HG03439 (cell line): ENCODE measurements around the gene TSN.

Source experiments
- ATAC-seq: cut with Tn5 transposase; IDR thresholded peaks from one replicate; pipeline ENCODE4 v1.9.1; 2021; ENCODE audit warnings: mild to moderate bottlenecking, moderate library complexity; ENCODE audit not compliant: unreplicated experiment

Gene TSN

GRCh38 chr2:121741450-121741849, 14.0 kb upstream of the TSN start:
- no peak for ATAC-seq

GRCh38 chr2:121746071-121746578, 9.3 kb upstream of the TSN start:
- ATAC-seq = no peak

- ATAC-seq = no peak
These were observed 7.2 kb upstream of the TSN start for GRCh38 chr2:121748202-121748601.

- no peak for ATAC-seq
These were observed 607 bp upstream of the TSN start for GRCh38 chr2:121754851-121755236.

GRCh38 chr2:121764681-121765228, 9.3 kb downstream of the TSN start:
- ATAC-seq = no peak

- ATAC-seq = no peak
These were observed 11.2 kb downstream of the TSN start for GRCh38 chr2:121766624-121767023.

GRCh38 chr2:121768143-121768755, 12.8 kb downstream of the TSN start:
- ATAC-seq = no peak

- ATAC-seq = no peak
These were observed 16.7 kb downstream of the TSN start for GRCh38 chr2:121771976-121772742.

- no peak for ATAC-seq
These were observed 18.8 kb downstream of the TSN start for GRCh38 chr2:121774235-121774634.

GRCh38 chr2:121776361-121776760, 20.9 kb downstream of the TSN start:
- ATAC-seq = no peak

- ATAC-seq = no peak
These were observed 21.6 kb downstream of the TSN start for GRCh38 chr2:121776885-121777698.

GRCh38 chr2:121777699-121778058, 22.2 kb downstream of the TSN start:
- ATAC-seq = no peak

GRCh38 chr2:121778741-121779487, 23.5 kb downstream of the TSN start:
- no peak for ATAC-seq

- ATAC-seq = no peak
These were observed 27.7 kb downstream of the TSN start for GRCh38 chr2:121783180-121783579.

GRCh38 chr2:121788685-121789084, 33.2 kb downstream of the TSN start:
- ATAC-seq = no peak

GRCh38 chr2:121790276-121790956, 35.0 kb downstream of the TSN start:
- no peak for ATAC-seq

GRCh38 chr2:121791290-121791689, 35.8 kb downstream of the TSN start:
- no peak for ATAC-seq

- no peak for ATAC-seq
These were observed 36.4 kb downstream of the TSN start for GRCh38 chr2:121791801-121792221.

GRCh38 chr2:121793816-121794215, 38.4 kb downstream of the TSN start:
- no peak for ATAC-seq

GRCh38 chr2:121794233-121794632, 38.8 kb downstream of the TSN start:
- ATAC-seq = no peak
